GM23338 (cell line): ENCODE data around the gene DGKB. TPM values are rescaled to one million over a fixed set of nuclear protein-coding genes. Genes with fewer than 3 reads are reported as not detected.

Experiments used
- ATAC-seq: fragments of 200-7000 bp; cut with Tn5 transposase; 3 replicates; pipeline ENCODE4 v1.9.1; 2020
- DNase-seq: peaks from one replicate; pipeline ENCODE4 v3.0.0-alpha.2; 2015; ENCODE audit warnings: low spot score
- H2AFZ ChIP-seq: fragments of 200-600 bp; sonication (generic); 2 replicates; pipeline ENCODE4 v1.8.0; 2016; ENCODE audit warnings: antibody characterized with exemption, mild to moderate bottlenecking, moderate library complexity
- H3F3A ChIP-seq: fragments of 200-600 bp; sonication (generic); replicated peaks from 2 replicates; pipeline ENCODE4 v1.8.0; 2017; ENCODE audit warnings: antibody characterized with exemption, mixed run types, low read depth
- H3K27ac ChIP-seq: fragments of 200-600 bp; sonication (generic); 2 replicates; pipeline ENCODE4 v1.6.1; 2016; ENCODE audit warnings: low read depth
- H3K27me3 ChIP-seq: fragments of 200-600 bp; sonication (generic); 2 replicates; pipeline ENCODE4 v1.8.0; 2016; ENCODE audit warnings: mild to moderate bottlenecking, mixed run types, moderate library complexity; ENCODE audit not compliant: insufficient read depth
- H3K36me3 ChIP-seq: fragments of 200-600 bp; sonication (generic); 2 replicates; pipeline ENCODE4 v1.8.0; 2016; ENCODE audit warnings: mild to moderate bottlenecking; ENCODE audit not compliant: insufficient read depth
- H3K4me1 ChIP-seq: fragments of 200-600 bp; sonication (generic); 2 replicates; pipeline ENCODE4 v1.8.0; 2016; ENCODE audit warnings: mild to moderate bottlenecking, moderate library complexity; ENCODE audit not compliant: insufficient read depth
- H3K4me2 ChIP-seq: fragments of 200-600 bp; sonication (generic); 2 replicates; pipeline ENCODE4 v1.7.1; 2017; ENCODE audit warnings: mixed run types
- H3K4me3 ChIP-seq: fragments of 200-600 bp; sonication (generic); 2 replicates; pipeline ENCODE4 v1.6.1; 2016; ENCODE audit warnings: mixed run types
- H3K79me2 ChIP-seq: fragments of 200-600 bp; sonication (generic); replicated peaks from 2 replicates; pipeline ENCODE4 v1.8.0; 2017; ENCODE audit warnings: mild to moderate bottlenecking; ENCODE audit not compliant: insufficient read depth
- H3K9me2 ChIP-seq: fragments of 200-600 bp; sonication (generic); 2 replicates; pipeline ENCODE4 v1.8.0; 2017; ENCODE audit not compliant: insufficient read depth
- H4K20me1 ChIP-seq: fragments of 200-600 bp; sonication (generic); replicated peaks from 2 replicates; pipeline ENCODE4 v1.8.0; 2017; ENCODE audit warnings: mild to moderate bottlenecking; ENCODE audit not compliant: insufficient read depth
- H3K27ac Mint-ChIP-seq: 2 replicates; pipeline ENCODE4 v1.8.0; 2020; ENCODE audit warnings: inconsistent platforms, mild to moderate bottlenecking, moderate library complexity, mixed read lengths
- H3K27me3 Mint-ChIP-seq: 3 replicates; pipeline ENCODE4 v1.8.0; 2022; ENCODE audit warnings: low read depth, mild to moderate bottlenecking, moderate library complexity, mixed read lengths, inconsistent platforms; ENCODE audit not compliant: insufficient read depth, poor library complexity
- H3K36me3 Mint-ChIP-seq: 3 replicates; pipeline ENCODE4 v1.8.0; 2021; ENCODE audit warnings: low read depth, mild to moderate bottlenecking, inconsistent platforms, moderate library complexity, mixed read lengths
- H3K4me1 Mint-ChIP-seq: 3 replicates; pipeline ENCODE4 v1.8.0; 2020; ENCODE audit warnings: mild to moderate bottlenecking, inconsistent platforms, mixed read lengths
- H3K4me3 Mint-ChIP-seq: 3 replicates; pipeline ENCODE4 v1.8.0; 2021; ENCODE audit warnings: moderate library complexity, mild to moderate bottlenecking, inconsistent platforms, mixed read lengths
- H3K9me3 Mint-ChIP-seq: 3 replicates; pipeline ENCODE4 v1.8.0; 2020; ENCODE audit warnings: moderate library complexity, mild to moderate bottlenecking, inconsistent platforms, mixed read lengths
- EZH2 ChIP-seq: fragments of 200-600 bp; sonication (generic); IDR thresholded peaks from one replicate; pipeline ENCODE4 v1.8.0; 2017; ENCODE audit warnings: antibody characterized with exemption, mild to moderate bottlenecking, low read depth; ENCODE audit not compliant: unreplicated experiment
- EZH2phosphoT487 ChIP-seq: fragments of 200-600 bp; sonication (generic); IDR thresholded peaks from one replicate; pipeline ENCODE4 v1.8.1; 2018; ENCODE audit warnings: antibody characterized with exemption; ENCODE audit not compliant: unreplicated experiment
- JUNB ChIP-seq: IDR thresholded peaks from one replicate; pipeline ENCODE4 v1.6.1; 2016; ENCODE audit warnings: antibody characterized with exemption; ENCODE audit not compliant: unreplicated experiment
- NANOG ChIP-seq: IDR thresholded peaks from 2 replicates; pipeline ENCODE4 v1.6.1; 2016; ENCODE audit warnings: antibody characterized with exemption, borderline replicate concordance
- POLR2AphosphoS5 ChIP-seq: IDR thresholded peaks from 2 replicates; pipeline ENCODE4 v1.6.1; 2016; ENCODE audit warnings: antibody characterized with exemption, low read depth
- STAT1 ChIP-seq: IDR thresholded peaks from one replicate; pipeline ENCODE4 v1.6.1; 2016; ENCODE audit warnings: antibody characterized with exemption; ENCODE audit not compliant: unreplicated experiment
- ZNF114 ChIP-seq: fragments of 250-450 bp; sonication (Bioruptor Pico); IDR thresholded peaks from 2 replicates; pipeline ENCODE4 v1.5.0; 2020; ENCODE audit warnings: mild to moderate bottlenecking, moderate library complexity
- polyA plus RNA-seq: library from polyadenylated mRNA; unstranded; fragments of >200 nt; fragmentation: Nextera tagmentation; extraction: Ambion mirVana; gene quantifications from 2 replicates; pipeline ENCODE4 v1.2.1, GENCODE V29; 2016
- total RNA-seq: library from RNA; depleted of rRNA; stranded (reverse); fragments of >200 nt; shearing (Covaris generic); gene quantifications from 2 replicates; pipeline ENCODE4 v1.2.3, GENCODE V29; 2014
- TF ChIP-seq, protein P1 (sequence below): IDR thresholded peaks from one replicate; pipeline ENCODE4 v1.6.1; 2018; ENCODE audit warnings: antibody characterized with exemption; ENCODE audit not compliant: unreplicated experiment
- TF ChIP-seq, protein P2 (sequence below): IDR thresholded peaks from 2 replicates; pipeline ENCODE4 v1.6.1; 2016; ENCODE audit warnings: antibody characterized with exemption
- TF ChIP-seq, protein P3 (sequence below): fragments of 250-450 bp; sonication (Bioruptor Pico); IDR thresholded peaks from 2 replicates; pipeline ENCODE4 v1.5.0; 2020; ENCODE audit warnings: mild to moderate bottlenecking, moderate library complexity
- TF ChIP-seq, protein P4 (sequence below), 2 experiments: fragments of 200-600 bp in 1 of 2; sonication (generic) in 1 of 2; conservative IDR thresholded peaks; 2 replicates each; pipeline versions ENCODE4 v1.5.1 to v1.6.1; 2016 to 2017; ENCODE audit warnings: antibody characterized with exemption in 2 of 2, low read depth in 2 of 2, mild to moderate bottlenecking in 2 of 2, moderate library complexity in 1 of 2

The DGKB gene
- total and polyA plus RNA-seq, 2 experiments from 2014 or later: 4.8 to 11.5 TPM

GRCh38 chr7:14156436-14156835 is 746.1 kb downstream of the DGKB start:
- Mint-ChIP-seq H3K9me3 (peaks cover 2% of the 10 kb centered on the region; the same call in 2 of the 3 replicates), H3K27me3 (peaks cover 3% of the 10 kb centered on the region), H3K27ac (no peak overlapping the region), H3K36me3 (no peaks in the 10 kb centered on the region), H3K4me3 (no peak overlapping the region), H3K4me1 (peaks cover 17% of the 10 kb centered on the region)
- Histone ChIP-seq H3K9me2 (no peaks in the 10 kb centered on the region; the same call in 1 of the 2 replicates), H4K20me1 (no peaks in the 10 kb centered on the region), H3K4me3 (no peak overlapping the region), H3K79me2 (no peaks in the 10 kb centered on the region), H2AFZ (no peak overlapping the region), H3K27me3 (no peaks in the 10 kb centered on the region), H3F3A (no peaks in the 10 kb centered on the region), H3K4me1 (peaks cover 25% of the 10 kb centered on the region), H3K4me2 (no peak overlapping the region), H3K27ac (no peak overlapping the region), H3K36me3 (no peaks in the 10 kb centered on the region; the same call in 1 of the 2 replicates)
- TF ChIP-seq, protein P1, sequence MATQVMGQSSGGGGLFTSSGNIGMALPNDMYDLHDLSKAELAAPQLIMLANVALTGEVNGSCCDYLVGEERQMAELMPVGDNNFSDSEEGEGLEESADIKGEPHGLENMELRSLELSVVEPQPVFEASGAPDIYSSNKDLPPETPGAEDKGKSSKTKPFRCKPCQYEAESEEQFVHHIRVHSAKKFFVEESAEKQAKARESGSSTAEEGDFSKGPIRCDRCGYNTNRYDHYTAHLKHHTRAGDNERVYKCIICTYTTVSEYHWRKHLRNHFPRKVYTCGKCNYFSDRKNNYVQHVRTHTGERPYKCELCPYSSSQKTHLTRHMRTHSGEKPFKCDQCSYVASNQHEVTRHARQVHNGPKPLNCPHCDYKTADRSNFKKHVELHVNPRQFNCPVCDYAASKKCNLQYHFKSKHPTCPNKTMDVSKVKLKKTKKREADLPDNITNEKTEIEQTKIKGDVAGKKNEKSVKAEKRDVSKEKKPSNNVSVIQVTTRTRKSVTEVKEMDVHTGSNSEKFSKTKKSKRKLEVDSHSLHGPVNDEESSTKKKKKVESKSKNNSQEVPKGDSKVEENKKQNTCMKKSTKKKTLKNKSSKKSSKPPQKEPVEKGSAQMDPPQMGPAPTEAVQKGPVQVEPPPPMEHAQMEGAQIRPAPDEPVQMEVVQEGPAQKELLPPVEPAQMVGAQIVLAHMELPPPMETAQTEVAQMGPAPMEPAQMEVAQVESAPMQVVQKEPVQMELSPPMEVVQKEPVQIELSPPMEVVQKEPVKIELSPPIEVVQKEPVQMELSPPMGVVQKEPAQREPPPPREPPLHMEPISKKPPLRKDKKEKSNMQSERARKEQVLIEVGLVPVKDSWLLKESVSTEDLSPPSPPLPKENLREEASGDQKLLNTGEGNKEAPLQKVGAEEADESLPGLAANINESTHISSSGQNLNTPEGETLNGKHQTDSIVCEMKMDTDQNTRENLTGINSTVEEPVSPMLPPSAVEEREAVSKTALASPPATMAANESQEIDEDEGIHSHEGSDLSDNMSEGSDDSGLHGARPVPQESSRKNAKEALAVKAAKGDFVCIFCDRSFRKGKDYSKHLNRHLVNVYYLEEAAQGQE: no peak
- TF ChIP-seq EZH2: no peak
- no peak for TF ChIP-seq EZH2phosphoT487
- no peak for TF ChIP-seq ZNF114 (CRISPR knock-in tag)
- TF ChIP-seq, protein P2, sequence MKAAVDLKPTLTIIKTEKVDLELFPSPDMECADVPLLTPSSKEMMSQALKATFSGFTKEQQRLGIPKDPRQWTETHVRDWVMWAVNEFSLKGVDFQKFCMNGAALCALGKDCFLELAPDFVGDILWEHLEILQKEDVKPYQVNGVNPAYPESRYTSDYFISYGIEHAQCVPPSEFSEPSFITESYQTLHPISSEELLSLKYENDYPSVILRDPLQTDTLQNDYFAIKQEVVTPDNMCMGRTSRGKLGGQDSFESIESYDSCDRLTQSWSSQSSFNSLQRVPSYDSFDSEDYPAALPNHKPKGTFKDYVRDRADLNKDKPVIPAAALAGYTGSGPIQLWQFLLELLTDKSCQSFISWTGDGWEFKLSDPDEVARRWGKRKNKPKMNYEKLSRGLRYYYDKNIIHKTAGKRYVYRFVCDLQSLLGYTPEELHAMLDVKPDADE: no peak
- TF ChIP-seq, protein P3, sequence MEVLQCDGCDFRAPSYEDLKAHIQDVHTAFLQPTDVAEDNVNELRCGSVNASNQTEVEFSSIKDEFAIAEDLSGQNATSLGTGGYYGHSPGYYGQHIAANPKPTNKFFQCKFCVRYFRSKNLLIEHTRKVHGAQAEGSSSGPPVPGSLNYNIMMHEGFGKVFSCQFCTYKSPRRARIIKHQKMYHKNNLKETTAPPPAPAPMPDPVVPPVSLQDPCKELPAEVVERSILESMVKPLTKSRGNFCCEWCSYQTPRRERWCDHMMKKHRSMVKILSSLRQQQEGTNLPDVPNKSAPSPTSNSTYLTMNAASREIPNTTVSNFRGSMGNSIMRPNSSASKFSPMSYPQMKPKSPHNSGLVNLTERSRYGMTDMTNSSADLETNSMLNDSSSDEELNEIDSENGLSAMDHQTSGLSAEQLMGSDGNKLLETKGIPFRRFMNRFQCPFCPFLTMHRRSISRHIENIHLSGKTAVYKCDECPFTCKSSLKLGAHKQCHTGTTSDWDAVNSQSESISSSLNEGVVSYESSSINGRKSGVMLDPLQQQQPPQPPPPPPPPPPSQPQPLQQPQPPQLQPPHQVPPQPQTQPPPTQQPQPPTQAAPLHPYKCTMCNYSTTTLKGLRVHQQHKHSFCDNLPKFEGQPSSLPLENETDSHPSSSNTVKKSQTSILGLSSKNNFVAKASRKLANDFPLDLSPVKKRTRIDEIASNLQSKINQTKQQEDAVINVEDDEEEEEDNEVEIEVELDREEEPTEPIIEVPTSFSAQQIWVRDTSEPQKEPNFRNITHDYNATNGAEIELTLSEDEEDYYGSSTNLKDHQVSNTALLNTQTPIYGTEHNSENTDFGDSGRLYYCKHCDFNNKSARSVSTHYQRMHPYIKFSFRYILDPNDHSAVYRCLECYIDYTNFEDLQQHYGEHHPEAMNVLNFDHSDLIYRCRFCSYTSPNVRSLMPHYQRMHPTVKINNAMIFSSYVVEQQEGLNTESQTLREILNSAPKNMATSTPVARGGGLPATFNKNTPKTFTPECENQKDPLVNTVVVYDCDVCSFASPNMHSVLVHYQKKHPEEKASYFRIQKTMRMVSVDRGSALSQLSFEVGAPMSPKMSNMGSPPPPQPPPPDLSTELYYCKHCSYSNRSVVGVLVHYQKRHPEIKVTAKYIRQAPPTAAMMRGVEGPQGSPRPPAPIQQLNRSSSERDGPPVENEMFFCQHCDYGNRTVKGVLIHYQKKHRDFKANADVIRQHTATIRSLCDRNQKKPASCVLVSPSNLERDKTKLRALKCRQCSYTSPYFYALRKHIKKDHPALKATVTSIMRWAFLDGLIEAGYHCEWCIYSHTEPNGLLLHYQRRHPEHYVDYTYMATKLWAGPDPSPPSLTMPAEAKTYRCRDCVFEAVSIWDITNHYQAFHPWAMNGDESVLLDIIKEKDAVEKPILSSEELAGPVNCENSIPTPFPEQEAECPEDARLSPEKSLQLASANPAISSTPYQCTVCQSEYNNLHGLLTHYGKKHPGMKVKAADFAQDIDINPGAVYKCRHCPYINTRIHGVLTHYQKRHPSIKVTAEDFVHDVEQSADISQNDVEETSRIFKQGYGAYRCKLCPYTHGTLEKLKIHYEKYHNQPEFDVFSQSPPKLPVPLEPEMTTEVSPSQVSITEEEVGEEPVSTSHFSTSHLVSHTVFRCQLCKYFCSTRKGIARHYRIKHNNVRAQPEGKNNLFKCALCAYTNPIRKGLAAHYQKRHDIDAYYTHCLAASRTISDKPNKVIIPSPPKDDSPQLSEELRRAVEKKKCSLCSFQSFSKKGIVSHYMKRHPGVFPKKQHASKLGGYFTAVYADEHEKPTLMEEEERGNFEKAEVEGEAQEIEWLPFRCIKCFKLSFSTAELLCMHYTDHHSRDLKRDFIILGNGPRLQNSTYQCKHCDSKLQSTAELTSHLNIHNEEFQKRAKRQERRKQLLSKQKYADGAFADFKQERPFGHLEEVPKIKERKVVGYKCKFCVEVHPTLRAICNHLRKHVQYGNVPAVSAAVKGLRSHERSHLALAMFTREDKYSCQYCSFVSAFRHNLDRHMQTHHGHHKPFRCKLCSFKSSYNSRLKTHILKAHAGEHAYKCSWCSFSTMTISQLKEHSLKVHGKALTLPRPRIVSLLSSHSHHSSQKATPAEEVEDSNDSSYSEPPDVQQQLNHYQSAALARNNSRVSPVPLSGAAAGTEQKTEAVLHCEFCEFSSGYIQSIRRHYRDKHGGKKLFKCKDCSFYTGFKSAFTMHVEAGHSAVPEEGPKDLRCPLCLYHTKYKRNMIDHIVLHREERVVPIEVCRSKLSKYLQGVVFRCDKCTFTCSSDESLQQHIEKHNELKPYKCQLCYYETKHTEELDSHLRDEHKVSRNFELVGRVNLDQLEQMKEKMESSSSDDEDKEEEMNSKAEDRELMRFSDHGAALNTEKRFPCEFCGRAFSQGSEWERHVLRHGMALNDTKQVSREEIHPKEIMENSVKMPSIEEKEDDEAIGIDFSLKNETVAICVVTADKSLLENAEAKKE (CRISPR knock-in tag): no peak
- no peak for TF ChIP-seq JUNB
- no peak for TF ChIP-seq POLR2AphosphoS5
- no peak for TF ChIP-seq NANOG
- TF ChIP-seq STAT1: no peak
- TF ChIP-seq, protein P4, sequence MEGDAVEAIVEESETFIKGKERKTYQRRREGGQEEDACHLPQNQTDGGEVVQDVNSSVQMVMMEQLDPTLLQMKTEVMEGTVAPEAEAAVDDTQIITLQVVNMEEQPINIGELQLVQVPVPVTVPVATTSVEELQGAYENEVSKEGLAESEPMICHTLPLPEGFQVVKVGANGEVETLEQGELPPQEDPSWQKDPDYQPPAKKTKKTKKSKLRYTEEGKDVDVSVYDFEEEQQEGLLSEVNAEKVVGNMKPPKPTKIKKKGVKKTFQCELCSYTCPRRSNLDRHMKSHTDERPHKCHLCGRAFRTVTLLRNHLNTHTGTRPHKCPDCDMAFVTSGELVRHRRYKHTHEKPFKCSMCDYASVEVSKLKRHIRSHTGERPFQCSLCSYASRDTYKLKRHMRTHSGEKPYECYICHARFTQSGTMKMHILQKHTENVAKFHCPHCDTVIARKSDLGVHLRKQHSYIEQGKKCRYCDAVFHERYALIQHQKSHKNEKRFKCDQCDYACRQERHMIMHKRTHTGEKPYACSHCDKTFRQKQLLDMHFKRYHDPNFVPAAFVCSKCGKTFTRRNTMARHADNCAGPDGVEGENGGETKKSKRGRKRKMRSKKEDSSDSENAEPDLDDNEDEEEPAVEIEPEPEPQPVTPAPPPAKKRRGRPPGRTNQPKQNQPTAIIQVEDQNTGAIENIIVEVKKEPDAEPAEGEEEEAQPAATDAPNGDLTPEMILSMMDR (conservative IDR thresholded peaks at IDR 0.05; ENCODE audit: low read depth in 2 of 2): no peak
- no peak for DNase-seq
- ATAC-seq: no peak
